MCF 10A (cell line): ENCODE results near the gene UNC119. TPM values are rescaled to one million over a fixed set of nuclear protein-coding genes. Genes with fewer than 3 reads are reported as not detected.

ENCODE experiments used
- BruUV-seq: library from RNA; stranded (reverse); fragments of 400-500 nt; replicated peaks from 2 replicates; lab custom pipeline; 2021; lab: Mats Ljungman, UMichigan
- CTCF ChIA-PET: fragments of 300-600 bp; sonication (Branson Sonifier 250); formaldehyde crosslinking; extraction: SDS; loops from one replicate; lab custom pipeline; 2021; ENCODE audit warnings: antibody characterized with exemption, inconsistent platforms; lab: Yijun Ruan, JAX
- POLR2A ChIA-PET: fragments of 300-600, 350-650 bp; sonication (Branson Sonifier 250); formaldehyde crosslinking; extraction: SDS; loops from one replicate; lab custom pipeline; 2020; ENCODE audit warnings: antibody characterized with exemption, inconsistent platforms; lab: Yijun Ruan, JAX
- DNase-seq: peaks from one replicate; pipeline ENCODE4 v3.0.0-alpha.2; 2018; ENCODE audit not compliant: unreplicated experiment
- H3K27ac Mint-ChIP-seq: one replicate; pipeline ENCODE4 v1.8.0; 2022; ENCODE audit warnings: mild to moderate bottlenecking, low read depth, mixed read lengths; ENCODE audit not compliant: unreplicated experiment
- H3K27me3 Mint-ChIP-seq: one replicate; pipeline ENCODE4 v1.8.0; 2022; ENCODE audit warnings: mixed read lengths; ENCODE audit not compliant: insufficient read depth, unreplicated experiment
- H3K36me3 Mint-ChIP-seq: one replicate; pipeline ENCODE4 v1.8.0; 2022; ENCODE audit warnings: mild to moderate bottlenecking, moderate library complexity, mixed read lengths; ENCODE audit not compliant: insufficient read depth, unreplicated experiment
- H3K4me1 Mint-ChIP-seq: one replicate; pipeline ENCODE4 v1.8.0; 2022; ENCODE audit warnings: mixed read lengths; ENCODE audit not compliant: insufficient read depth, unreplicated experiment
- H3K4me3 Mint-ChIP-seq: one replicate; pipeline ENCODE4 v1.8.0; 2022; ENCODE audit warnings: mild to moderate bottlenecking, moderate library complexity, mixed read lengths; ENCODE audit not compliant: unreplicated experiment
- H3K9me3 Mint-ChIP-seq: one replicate; pipeline ENCODE4 v1.8.0; 2022; ENCODE audit warnings: mixed read lengths; ENCODE audit not compliant: unreplicated experiment
- intact Hi-C: fragments of 100-400 bp; cut with micrococcal nuclease; formaldehyde crosslinking; loops from 2 replicates; pipeline ENCODE4 v1.14.1; 2022
- total RNA-seq: library from RNA; stranded (reverse); gene quantifications from 2 replicates; pipeline ENCODE4 v1.2.3, GENCODE V29; 2022
- TF ChIP-seq, protein P1 (sequence below): fragments of 200-600 bp; IDR thresholded peaks from one replicate; pipeline ENCODE4 v1.8.0; 2022; ENCODE audit warnings: antibody characterized with exemption, mild to moderate bottlenecking; ENCODE audit not compliant: unreplicated experiment

UNC119 gene
- total RNA-seq, 1 experiment from 2014 or later, result 12.5 TPM

DNA sequence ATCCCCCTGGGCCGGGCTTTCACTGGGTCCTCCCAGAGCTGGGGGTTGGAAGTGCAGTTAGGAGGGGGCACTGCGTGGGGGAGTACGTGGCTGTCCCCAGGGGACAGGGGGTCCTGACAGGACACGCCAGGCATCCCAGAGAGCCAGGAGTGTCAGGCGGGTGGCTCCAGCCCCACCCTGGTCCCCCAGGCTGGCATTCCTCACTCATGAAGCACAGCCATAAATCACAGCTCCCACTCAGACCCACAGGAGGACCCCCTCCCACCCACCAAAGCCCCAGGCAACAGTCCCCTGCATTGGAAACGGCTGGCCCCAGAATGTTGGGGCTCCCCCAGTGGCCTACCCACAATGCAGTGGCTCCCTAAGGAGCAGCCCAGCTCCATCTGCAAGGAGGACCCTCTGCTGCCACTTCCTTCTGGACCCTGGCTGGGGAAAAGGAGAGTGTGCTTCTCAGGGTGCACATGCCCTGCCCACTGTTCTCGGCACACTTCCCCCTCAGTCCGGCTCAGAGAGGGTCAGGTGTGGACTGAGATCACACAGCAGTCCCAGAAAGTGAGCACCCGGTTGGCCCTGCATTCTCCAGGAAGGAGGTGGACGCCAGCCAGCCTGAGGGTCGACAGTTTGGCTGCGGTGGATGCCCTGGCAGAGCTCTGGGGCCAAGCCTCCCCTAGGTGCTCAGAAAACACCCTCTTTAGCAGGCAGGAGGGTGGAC, 53.6 kb downstream of the UNC119 start:
- no peaks in the 10 kb centered on the region for H3K9me3 Mint-ChIP-seq
- H3K4me3 Mint-ChIP-seq, result no peak overlapping the region
- ChIA-PET POLR2A (no interaction called here), CTCF (interaction anchor here (0.7 to 5.8 kb wide), 5 partner anchors 9 to 142 kb away, joined by 3 to 42 read pairs (median 3); partner anchors contain the start of gene POLDIP2)
- DNase-seq, result no peak
- no TSS peak for BruUV-seq
- no peak overlapping the region for H3K27ac Mint-ChIP-seq
- H3K27me3 Mint-ChIP-seq, result peaks cover 2% of the 10 kb centered on the region
- H3K4me1 Mint-ChIP-seq, result no peaks in the 10 kb centered on the region
- TF ChIP-seq, protein P1, sequence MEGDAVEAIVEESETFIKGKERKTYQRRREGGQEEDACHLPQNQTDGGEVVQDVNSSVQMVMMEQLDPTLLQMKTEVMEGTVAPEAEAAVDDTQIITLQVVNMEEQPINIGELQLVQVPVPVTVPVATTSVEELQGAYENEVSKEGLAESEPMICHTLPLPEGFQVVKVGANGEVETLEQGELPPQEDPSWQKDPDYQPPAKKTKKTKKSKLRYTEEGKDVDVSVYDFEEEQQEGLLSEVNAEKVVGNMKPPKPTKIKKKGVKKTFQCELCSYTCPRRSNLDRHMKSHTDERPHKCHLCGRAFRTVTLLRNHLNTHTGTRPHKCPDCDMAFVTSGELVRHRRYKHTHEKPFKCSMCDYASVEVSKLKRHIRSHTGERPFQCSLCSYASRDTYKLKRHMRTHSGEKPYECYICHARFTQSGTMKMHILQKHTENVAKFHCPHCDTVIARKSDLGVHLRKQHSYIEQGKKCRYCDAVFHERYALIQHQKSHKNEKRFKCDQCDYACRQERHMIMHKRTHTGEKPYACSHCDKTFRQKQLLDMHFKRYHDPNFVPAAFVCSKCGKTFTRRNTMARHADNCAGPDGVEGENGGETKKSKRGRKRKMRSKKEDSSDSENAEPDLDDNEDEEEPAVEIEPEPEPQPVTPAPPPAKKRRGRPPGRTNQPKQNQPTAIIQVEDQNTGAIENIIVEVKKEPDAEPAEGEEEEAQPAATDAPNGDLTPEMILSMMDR, result no peak
- H3K36me3 Mint-ChIP-seq, result no peaks in the 10 kb centered on the region
- intact Hi-C loops, result no loop called here

DNA sequence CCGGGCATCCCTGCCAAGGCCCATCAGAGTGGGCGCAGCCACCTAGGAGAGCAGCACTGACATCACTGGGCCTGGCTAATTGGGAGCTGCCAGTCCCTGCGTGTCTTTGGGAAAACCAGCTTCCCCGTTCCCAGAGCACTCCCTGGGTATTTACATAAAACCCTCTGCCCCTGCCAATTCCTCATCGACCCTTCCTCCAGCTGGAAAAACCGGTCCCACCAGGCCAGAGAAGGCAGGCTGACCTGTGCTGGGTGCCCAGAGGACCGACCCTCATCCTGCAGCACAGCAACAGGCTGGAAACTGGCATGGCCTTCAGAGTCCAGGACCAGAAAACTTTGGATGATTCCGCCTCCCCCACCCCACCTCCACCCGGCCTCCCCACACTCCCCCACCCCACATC, 54.5 kb downstream of the UNC119 start:
- Mint-ChIP-seq H3K4me1 (no peaks in the 10 kb centered on the region), H3K9me3 (no peaks in the 10 kb centered on the region), H3K27ac (no peak overlapping the region), H3K4me3 (no peak overlapping the region), H3K27me3 (no peaks in the 10 kb centered on the region), H3K36me3 (no peaks in the 10 kb centered on the region)
- ChIA-PET CTCF (interaction anchor here (0.6 to 5.9 kb wide), 5 partner anchors 37 to 146 kb away, joined by 3 to 98 read pairs (median 3); partner anchors contain the start of gene POLDIP2), POLR2A (no interaction called here)
- no peak for DNase-seq
- intact Hi-C loops, result no loop called here
- TF ChIP-seq, protein P1, result no peak
- no TSS peak for BruUV-seq

Other genes with a start within 250 kb of the UNC119 start
- gene TMEM97, start 233.4 kb downstream of the UNC119 start, total RNA-seq, result 8.6 and 12.1 TPM in 2 replicates
- gene IFT20, start 217.2 kb downstream of the UNC119 start, total RNA-seq, result 29.3 and 38.3 TPM in 2 replicates
- gene TNFAIP1, start 216.9 kb downstream of the UNC119 start, total RNA-seq, result 61.7 and 65.0 TPM in 2 replicates
- gene POLDIP2, start 195.1 kb downstream of the UNC119 start, total RNA-seq, result 84.0 and 105 TPM in 2 replicates
- not detected in 2 replicates for gene SEBOX, start 187.4 kb downstream of the UNC119 start, total RNA-seq
- not detected in 2 replicates for gene VTN, start 182.3 kb downstream of the UNC119 start, total RNA-seq
- 0.63 and 1.0 TPM in 2 replicates for gene SARM1, start 180.9 kb downstream of the UNC119 start, total RNA-seq
- 18.4 and 20.1 TPM in 2 replicates for gene SLC46A1, start 146.4 kb downstream of the UNC119 start, total RNA-seq
- not detected in 2 replicates for gene SLC13A2, start 79.0 kb downstream of the UNC119 start, total RNA-seq
- gene FOXN1, start 46.3 kb downstream of the UNC119 start, total RNA-seq, result not detected in 2 replicates
- 50.5 and 56.1 TPM in 2 replicates for gene PIGS, start 18.9 kb upstream of the UNC119 start, total RNA-seq
- 2.4 and 6.0 TPM in 2 replicates for gene ALDOC, start 24.3 kb upstream of the UNC119 start, total RNA-seq
- 31.5 and 38.1 TPM in 2 replicates for gene SPAG5, start 46.4 kb upstream of the UNC119 start, total RNA-seq
- gene RSKR, start 61.6 kb upstream of the UNC119 start, total RNA-seq, result 19.9 and 24.1 TPM in 2 replicates
- 119 and 126 TPM in 2 replicates for gene BLTP2, start 92.5 kb upstream of the UNC119 start, total RNA-seq
- gene SDF2, start 109.3 kb upstream of the UNC119 start, total RNA-seq, result 31.4 and 31.8 TPM in 2 replicates
- 81.7 and 86.4 TPM in 2 replicates for gene SUPT6H, start 109.6 kb upstream of the UNC119 start, total RNA-seq
- 0.86 and 1.1 TPM in 2 replicates for gene PROCA1, start 159.3 kb upstream of the UNC119 start, total RNA-seq
- 90.0 and 105 TPM in 2 replicates for gene RAB34, start 165.2 kb upstream of the UNC119 start, total RNA-seq
- 1,941 and 2,110 TPM in 2 replicates for gene RPL23A, start 167.4 kb upstream of the UNC119 start, total RNA-seq
- 13.4 and 18.7 TPM in 2 replicates for gene TLCD1, start 173.6 kb upstream of the UNC119 start, total RNA-seq
- 4.5 and 8.6 TPM in 2 replicates for gene NEK8, start 176.2 kb upstream of the UNC119 start, total RNA-seq
- gene TRAF4, start 191.4 kb upstream of the UNC119 start, total RNA-seq, result 106 and 126 TPM in 2 replicates